ENCODE measurements around the gene ACTR3C.
"Not testable (repeated sequence)": the region's sequence is repeated elsewhere in the genome, so short reads cannot be mapped to it uniquely, and the experiment has no call there.

The ACTR3C gene

GRCh38 chr7:150312649-150313366 is 10.5 kb downstream of the ACTR3C start:
- DNase-seq, result not testable (repeated sequence)

GRCh38 chr7:150311711-150312110 is 11.6 kb downstream of the ACTR3C start:
- DNase-seq, result no peak

- no peak for DNase-seq
Observed at GRCh38 chr7:150311146-150311545, 12.2 kb downstream of the ACTR3C start.

GRCh38 chr7:150308575-150308974 is 14.8 kb downstream of the ACTR3C start:
- no peak for DNase-seq

- no peak for DNase-seq
Observed at GRCh38 chr7:150307904-150308303, 15.4 kb downstream of the ACTR3C start.

GRCh38 chr7:150307129-150307528 is 16.2 kb downstream of the ACTR3C start:
- DNase-seq, result no peak

GRCh38 chr7:150306377-150306776 is 17.0 kb downstream of the ACTR3C start:
- DNase-seq, result not testable (repeated sequence)

- not testable (repeated sequence) for DNase-seq
Observed at GRCh38 chr7:150305903-150306284, 17.5 kb downstream of the ACTR3C start.

- DNase-seq, result not testable (repeated sequence)
Observed at GRCh38 chr7:150305259-150305902, 18.0 kb downstream of the ACTR3C start.

- DNase-seq, result not testable (repeated sequence)
Observed at GRCh38 chr7:150304499-150305258, 18.7 kb downstream of the ACTR3C start.

GRCh38 chr7:150302908-150303310 is 20.4 kb downstream of the ACTR3C start:
- DNase-seq, result not testable (repeated sequence)

- not testable (repeated sequence) for DNase-seq
Observed at GRCh38 chr7:150297978-150298377, 25.4 kb downstream of the ACTR3C start.

- DNase-seq, result not testable (repeated sequence)
Observed at GRCh38 chr7:150296802-150297201, 26.5 kb downstream of the ACTR3C start.

- DNase-seq, result not testable (repeated sequence)
Observed at GRCh38 chr7:150295614-150296013, 27.7 kb downstream of the ACTR3C start.

- DNase-seq, result not testable (repeated sequence)
Observed at GRCh38 chr7:150295027-150295426, 28.3 kb downstream of the ACTR3C start.

- DNase-seq, result not testable (repeated sequence)
Observed at GRCh38 chr7:150290317-150290716, 33.0 kb downstream of the ACTR3C start.

GRCh38 chr7:150288816-150289215 is 34.5 kb downstream of the ACTR3C start:
- DNase-seq, result not testable (repeated sequence)

GRCh38 chr7:150287815-150288214 is 35.5 kb downstream of the ACTR3C start:
- DNase-seq, result not testable (repeated sequence)

- DNase-seq, result not testable (repeated sequence)
Observed at GRCh38 chr7:150285849-150286754, 37.2 kb downstream of the ACTR3C start.

- not testable (repeated sequence) for DNase-seq
Observed at GRCh38 chr7:150283608-150284007, 39.7 kb downstream of the ACTR3C start.

GRCh38 chr7:150283111-150283510 is 40.2 kb downstream of the ACTR3C start:
- not testable (repeated sequence) for DNase-seq

All from fibroblast of skin of scalp (primary cell).